ENCODE results near the gene ATP8B3.

The ATP8B3 gene

GRCh38 chr19:1816530-1817298 lies 4.6 kb upstream of the ATP8B3 start:
- DNase-seq (ENCODE audit: low spot score), result no peak

- DNase-seq (ENCODE audit: low spot score), result no peak
Measured at GRCh38 chr19:1815605-1816529, 3.8 kb upstream of the ATP8B3 start.

- no peak for DNase-seq (ENCODE audit: low spot score)
Measured at GRCh38 chr19:1814833-1815604, 2.9 kb upstream of the ATP8B3 start.

GRCh38 chr19:1814391-1814790 lies 2.3 kb upstream of the ATP8B3 start:
- no peak for DNase-seq (ENCODE audit: low spot score)

GRCh38 chr19:1813192-1814182 lies 1.4 kb upstream of the ATP8B3 start:
- DNase-seq (ENCODE audit: low spot score), result no peak

- peak; percentile 96 for DNase-seq (ENCODE audit: low spot score)
Measured at GRCh38 chr19:1812426-1813191, 533 bp upstream of the ATP8B3 start.

GRCh38 chr19:1811472-1811894 lies 593 bp downstream of the ATP8B3 start:
- no peak for DNase-seq (ENCODE audit: low spot score)

- no peak for DNase-seq (ENCODE audit: low spot score)
Measured at GRCh38 chr19:1810439-1811160, 1.5 kb downstream of the ATP8B3 start.

- DNase-seq (ENCODE audit: low spot score), result no peak
Measured at GRCh38 chr19:1809678-1810077, 2.4 kb downstream of the ATP8B3 start.

GRCh38 chr19:1808395-1808731 lies 3.7 kb downstream of the ATP8B3 start:
- no peak for DNase-seq (ENCODE audit: low spot score)

GRCh38 chr19:1807695-1808394 lies 4.2 kb downstream of the ATP8B3 start:
- DNase-seq (ENCODE audit: low spot score), result no peak

GRCh38 chr19:1807030-1807694 lies 4.9 kb downstream of the ATP8B3 start:
- no peak for DNase-seq (ENCODE audit: low spot score)

- DNase-seq (ENCODE audit: low spot score), result no peak
Measured at GRCh38 chr19:1806184-1807029, 5.7 kb downstream of the ATP8B3 start.

- DNase-seq (ENCODE audit: low spot score), result no peak
Measured at GRCh38 chr19:1805401-1806183, 6.5 kb downstream of the ATP8B3 start.

- DNase-seq (ENCODE audit: low spot score), result no peak
Measured at GRCh38 chr19:1804858-1805257, 7.2 kb downstream of the ATP8B3 start.

- DNase-seq (ENCODE audit: low spot score), result no peak
Measured at GRCh38 chr19:1799695-1800342, 12.3 kb downstream of the ATP8B3 start.

Data from D341Med (cell line).